ENCODE results near the gene SIPA1L3.

The SIPA1L3 gene

DNA sequence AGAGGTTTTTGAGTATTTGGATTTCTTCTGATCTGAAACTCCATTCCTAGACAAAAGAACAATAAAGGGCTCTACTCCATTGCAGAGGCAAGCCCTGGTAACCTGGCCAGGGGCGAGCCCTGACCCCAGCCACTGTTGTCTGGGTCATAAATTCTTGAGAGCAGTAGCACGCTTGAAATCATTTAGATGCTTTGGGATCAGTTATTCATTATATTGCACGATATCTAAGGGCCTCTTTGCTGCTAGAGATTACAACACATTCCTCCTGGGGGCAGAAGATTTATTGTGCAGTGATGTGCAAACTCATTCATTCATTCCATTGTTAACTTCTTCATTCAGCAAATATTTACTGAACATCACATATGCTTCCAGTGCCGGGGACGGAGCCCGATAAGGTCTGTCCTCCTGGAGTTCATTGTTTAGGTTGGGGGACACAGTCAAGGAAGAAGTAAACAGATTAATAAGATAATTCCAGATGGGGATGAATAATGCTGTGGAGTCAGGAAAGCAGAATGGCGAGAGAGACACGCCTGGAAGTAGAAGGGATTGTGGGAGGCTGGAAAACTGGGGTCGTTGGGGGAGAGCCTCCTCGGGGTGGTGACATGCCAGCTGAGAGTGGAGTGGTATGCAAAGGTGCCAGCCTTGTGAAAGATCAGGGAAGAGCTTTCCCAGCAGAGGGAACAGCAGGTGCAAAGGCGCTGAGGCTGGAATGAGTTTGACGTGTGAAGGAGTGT, 34.9 kb downstream of the SIPA1L3 start:
- no peak for DNase-seq (ENCODE audit: low spot score)
- TF ChIP-seq CTCF (IDR thresholded peaks at IDR 0.05; ENCODE audit: extremely low read depth, insufficient read depth, missing control alignments), result no peak
- in situ Hi-C loops (cut with MboI; ENCODE audit: low pct_unique_long_range_greater_than_20kb, low sequenced_read_pairs, unreplicated experiment), result no loop called here

GRCh38 chr19:37942516-37942902, 35.5 kb downstream of the SIPA1L3 start:
- TF ChIP-seq CTCF (IDR thresholded peaks at IDR 0.05; ENCODE audit: extremely low read depth, insufficient read depth, missing control alignments), result no peak
- no peak for DNase-seq (ENCODE audit: low spot score)
- in situ Hi-C loops (cut with MboI; ENCODE audit: low pct_unique_long_range_greater_than_20kb, low sequenced_read_pairs, unreplicated experiment), result no loop called here

DNA sequence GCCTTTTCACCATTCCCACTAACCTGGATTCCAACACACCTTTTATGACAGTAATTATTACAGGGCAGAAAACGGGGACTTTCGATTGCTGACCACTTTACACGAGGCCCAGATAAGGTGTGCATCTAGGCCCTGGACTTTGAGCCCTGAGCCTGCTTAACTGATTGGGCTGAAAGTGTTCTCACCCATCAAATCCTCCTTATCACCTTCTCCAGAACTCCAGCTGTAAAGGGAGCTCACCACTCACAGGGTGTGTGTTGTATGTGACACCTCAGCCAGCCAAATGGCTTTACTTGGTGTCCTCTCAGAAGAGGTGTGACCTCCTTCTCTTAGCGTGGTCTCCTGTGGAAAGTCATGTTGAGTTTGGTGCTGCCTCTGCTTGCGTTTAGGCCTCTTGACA, 36.5 kb downstream of the SIPA1L3 start:
- in situ Hi-C loops (cut with MboI; ENCODE audit: low pct_unique_long_range_greater_than_20kb, low sequenced_read_pairs, unreplicated experiment), result no loop called here
- TF ChIP-seq CTCF (IDR thresholded peaks at IDR 0.05; ENCODE audit: extremely low read depth, insufficient read depth, missing control alignments), result no peak
- no peak for DNase-seq (ENCODE audit: low spot score)

GRCh38 chr19:37946132-37946531, 39.1 kb downstream of the SIPA1L3 start:
- in situ Hi-C loops (cut with MboI; ENCODE audit: low pct_unique_long_range_greater_than_20kb, low sequenced_read_pairs, unreplicated experiment), result no loop called here
- TF ChIP-seq CTCF (IDR thresholded peaks at IDR 0.05; ENCODE audit: extremely low read depth, insufficient read depth, missing control alignments), result no peak
- DNase-seq (ENCODE audit: low spot score), result no peak

GRCh38 chr19:37947778-37948177, 40.8 kb downstream of the SIPA1L3 start:
- no peak for DNase-seq (ENCODE audit: low spot score)
- TF ChIP-seq CTCF (IDR thresholded peaks at IDR 0.05; ENCODE audit: extremely low read depth, insufficient read depth, missing control alignments), result no peak
- in situ Hi-C loops (cut with MboI; ENCODE audit: low pct_unique_long_range_greater_than_20kb, low sequenced_read_pairs, unreplicated experiment), result no loop called here

GRCh38 chr19:37948362-37948761, 41.4 kb downstream of the SIPA1L3 start:
- no peak for DNase-seq (ENCODE audit: low spot score)
- TF ChIP-seq CTCF (IDR thresholded peaks at IDR 0.05; ENCODE audit: extremely low read depth, insufficient read depth, missing control alignments), result no peak
- in situ Hi-C loops (cut with MboI; ENCODE audit: low pct_unique_long_range_greater_than_20kb, low sequenced_read_pairs, unreplicated experiment), result no loop called here

Data from GM13977 (cell line).